HG02970 (cell line): ENCODE results near the gene FLOT1.

Experiments used
- ATAC-seq: cut with Tn5 transposase; IDR thresholded peaks from one replicate; pipeline ENCODE4 v1.9.1; 2021; ENCODE audit warnings: mild to moderate bottlenecking, moderate library complexity, moderate number of reproducible peaks; ENCODE audit not compliant: unreplicated experiment, low FRiP score

FLOT1 gene

GRCh38 chr6:30683183-30683979, 59.1 kb downstream of the FLOT1 start:
- ATAC-seq, result no peak

DNA sequence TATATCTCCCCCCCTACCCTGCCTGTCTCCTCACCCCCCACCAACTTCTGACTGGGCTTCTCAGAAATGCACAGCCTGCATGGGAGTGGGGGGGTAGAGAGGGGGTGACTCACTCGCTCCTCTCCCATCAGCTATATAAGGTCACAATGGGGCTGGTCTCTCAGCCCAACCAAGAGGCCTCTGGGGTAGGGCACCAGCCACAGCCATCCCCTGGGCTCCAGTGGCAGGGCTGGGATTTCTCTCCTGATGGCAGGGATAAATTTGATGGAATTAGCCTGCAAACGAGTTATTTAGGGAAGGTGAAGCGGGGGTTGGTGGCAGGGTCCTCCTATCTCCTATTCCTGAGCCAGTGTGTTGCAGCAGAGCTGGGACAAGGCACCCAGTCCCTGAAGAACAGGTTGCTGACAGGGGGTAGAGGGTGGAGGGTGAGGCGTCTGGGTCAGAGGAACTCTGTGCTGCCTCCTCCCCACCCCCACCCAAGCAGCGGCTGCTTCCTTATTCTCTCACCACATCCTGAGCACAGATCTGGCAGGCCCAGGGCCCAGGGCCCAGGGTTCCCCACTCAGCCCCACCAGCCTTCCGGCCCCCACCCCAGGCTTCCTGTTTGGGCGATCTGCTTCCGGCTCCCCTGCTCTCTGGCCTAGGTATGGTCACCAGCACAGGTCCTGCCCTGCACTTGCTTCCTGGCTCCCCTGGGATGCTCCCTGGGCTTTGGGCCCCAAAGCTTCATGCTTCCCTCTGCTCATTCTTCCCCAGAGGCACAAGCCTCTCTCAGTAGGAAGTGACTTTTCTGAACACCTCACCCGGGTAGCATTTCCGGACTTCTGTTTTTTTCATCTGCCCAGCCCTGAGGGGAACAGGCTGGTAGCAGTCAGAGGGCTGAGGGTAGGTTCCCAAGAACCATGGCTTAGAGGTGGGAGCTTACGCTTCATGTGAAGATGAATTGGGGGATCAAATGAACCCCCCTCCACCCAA, 60.1 kb downstream of the FLOT1 start:
- peak; percentile 32 for ATAC-seq

- ATAC-seq, result no peak
These were observed 60.7 kb downstream of the FLOT1 start for GRCh38 chr6:30681766-30682142.

DNA sequence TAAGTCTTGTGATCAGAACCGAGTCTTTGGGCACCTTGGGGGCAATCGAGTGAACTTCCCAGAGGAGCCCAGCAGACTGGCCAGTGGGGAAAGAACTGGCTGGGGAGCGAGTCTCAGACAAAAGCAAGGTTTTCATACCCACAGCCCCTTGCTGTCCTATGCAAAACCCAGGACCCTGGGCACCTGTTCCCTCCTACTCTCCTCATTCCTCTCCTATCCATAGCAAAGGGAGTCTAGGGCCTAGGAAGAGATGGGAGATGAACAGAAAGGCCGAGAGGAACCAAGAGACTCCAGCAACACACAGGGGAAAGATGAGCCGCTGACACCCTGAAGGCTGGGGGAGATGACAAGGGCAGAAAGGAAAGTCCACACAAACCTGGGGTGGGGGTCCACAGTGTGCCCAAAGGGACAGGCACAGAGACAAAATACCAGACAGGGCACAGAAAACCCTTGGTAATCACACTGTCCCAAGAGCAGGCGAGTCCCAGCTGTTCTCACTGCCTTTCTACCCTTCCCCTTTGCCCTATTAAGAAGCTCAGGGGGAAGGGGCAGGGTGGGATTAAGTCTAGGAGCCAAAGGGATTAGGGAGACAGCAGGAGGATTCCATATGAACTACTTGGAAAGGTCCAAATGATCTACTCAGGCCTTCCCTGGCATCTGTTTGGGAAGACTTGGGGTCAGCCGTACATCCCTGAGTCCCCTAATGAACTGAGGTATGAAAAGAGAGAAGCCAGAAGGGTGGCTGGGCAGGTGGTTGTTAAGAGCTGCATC, 62.5 kb downstream of the FLOT1 start:
- ATAC-seq, result no peak

GRCh38 chr6:30678964-30679726, 63.3 kb downstream of the FLOT1 start:
- no peak for ATAC-seq
